ENCODE results near the gene SOHLH2. TPM values are rescaled to one million over a fixed set of nuclear protein-coding genes. Genes with fewer than 3 reads are reported as not detected.

The SOHLH2 gene
- total and polyA plus RNA-seq, 4 donors = 0.84 TPM; not detected in 3

GRCh38 chr13:36146511-36147269, 67.7 kb downstream of the SOHLH2 start:
- Histone ChIP-seq H3K27me3 (ENCODE audit: control insufficient read depth in 4 of 4, insufficient read depth in 4 of 4, low read length in 3 of 4) (peaks cover 0 to 3% (median 0%) of the 10 kb centered on the region in 4 donors), H3K27ac (ENCODE audit: low read depth in 1 of 2, low read length in 2 of 2) (no peak overlapping the region), H3K9me3 (ENCODE audit: control insufficient read depth in 4 of 4, low read length in 3 of 4) (no peaks in the 10 kb centered on the region), H3K36me3 (ENCODE audit: control insufficient read depth in 4 of 4, insufficient read depth in 3 of 4, low read depth in 1 of 4, low read length in 3 of 4) (no peaks in the 10 kb centered on the region), H3K4me1 (ENCODE audit: control insufficient read depth in 4 of 4, insufficient read depth in 4 of 4, low read length in 3 of 4) (no peaks in the 10 kb centered on the region), H3K9ac (ENCODE audit: low read depth in 1 of 2, low read length in 2 of 2) (no peak overlapping the region), H3K4me3 (ENCODE audit: low read depth in 1 of 3, low read length in 3 of 3) (no peak overlapping the region)
- WGBS = 84% methylated on average over 4 of the region's 4 CpGs
- DNase-seq (ENCODE audit: low spot score) = no peak
- no peak for TF ChIP-seq JUND (IDR thresholded peaks at IDR 0.05)
- TF ChIP-seq, protein P1, sequence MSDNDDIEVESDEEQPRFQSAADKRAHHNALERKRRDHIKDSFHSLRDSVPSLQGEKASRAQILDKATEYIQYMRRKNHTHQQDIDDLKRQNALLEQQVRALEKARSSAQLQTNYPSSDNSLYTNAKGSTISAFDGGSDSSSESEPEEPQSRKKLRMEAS (IDR thresholded peaks at IDR 0.05) = no peak
- TF ChIP-seq EGR1 (IDR thresholded peaks at IDR 0.05; ENCODE audit: low read depth in 2 of 2) = no peak
- TF ChIP-seq CTCF (IDR thresholded peaks at IDR 0.05; ENCODE audit: low read depth, low read length, missing input control) = no peak
- TF ChIP-seq FOXA1 (IDR thresholded peaks at IDR 0.05) = no peak

GRCh38 chr13:36143738-36144137, 70.6 kb downstream of the SOHLH2 start:
- H3K27ac ChIP-seq (ENCODE audit: low read depth in 1 of 2, low read length in 2 of 2) = no peak overlapping the region

GRCh38 chr13:36142735-36143134, 71.6 kb downstream of the SOHLH2 start:
- peaks cover 0 to 3% (median 0%) of the 10 kb centered on the region in 4 donors for H3K27me3 ChIP-seq (ENCODE audit: control insufficient read depth in 4 of 4, insufficient read depth in 4 of 4, low read length in 3 of 4)
- H3K9ac ChIP-seq (ENCODE audit: low read depth in 1 of 2, low read length in 2 of 2) = no peak overlapping the region
- DNase-seq (ENCODE audit: low spot score) = no peak
- no peak overlapping the region for H3K27ac ChIP-seq (ENCODE audit: low read depth in 1 of 2, low read length in 2 of 2)
- no peaks in the 10 kb centered on the region for H3K4me1 ChIP-seq (ENCODE audit: control insufficient read depth in 4 of 4, insufficient read depth in 4 of 4, low read length in 3 of 4)
- H3K36me3 ChIP-seq (ENCODE audit: control insufficient read depth in 4 of 4, insufficient read depth in 3 of 4, low read depth in 1 of 4, low read length in 3 of 4) = no peaks in the 10 kb centered on the region
- TF ChIP-seq FOXA1 (IDR thresholded peaks at IDR 0.05) (no peak), FOXA2 (IDR thresholded peaks at IDR 0.05) (no peak), SP1 (IDR thresholded peaks at IDR 0.05) (no peak), ZBTB33 (IDR thresholded peaks at IDR 0.05) (no peak), RAD21 (IDR thresholded peaks at IDR 0.05) (no peak), CTCF (IDR thresholded peaks at IDR 0.05; ENCODE audit: low read depth, low read length, missing input control) (no peak)
- no peaks in the 10 kb centered on the region for H3K9me3 ChIP-seq (ENCODE audit: control insufficient read depth in 4 of 4, low read length in 3 of 4)
- no peak overlapping the region for H3K4me3 ChIP-seq (ENCODE audit: low read depth in 1 of 3, low read length in 3 of 3)

More at GRCh38 chr13:36143738-36144137, 70.6 kb downstream of the SOHLH2 start:
- Histone ChIP-seq H3K27me3 (ENCODE audit: control insufficient read depth in 4 of 4, insufficient read depth in 4 of 4, low read length in 3 of 4) (peaks cover 0 to 3% (median 0%) of the 10 kb centered on the region in 4 donors), H3K9ac (ENCODE audit: low read depth in 1 of 2, low read length in 2 of 2) (no peak overlapping the region), H3K9me3 (ENCODE audit: control insufficient read depth in 4 of 4, low read length in 3 of 4) (no peaks in the 10 kb centered on the region), H3K4me1 (ENCODE audit: control insufficient read depth in 4 of 4, insufficient read depth in 4 of 4, low read length in 3 of 4) (no peaks in the 10 kb centered on the region), H3K36me3 (ENCODE audit: control insufficient read depth in 4 of 4, insufficient read depth in 3 of 4, low read depth in 1 of 4, low read length in 3 of 4) (no peaks in the 10 kb centered on the region), H3K4me3 (ENCODE audit: low read depth in 1 of 3, low read length in 3 of 3) (no peak overlapping the region)
- no peak for TF ChIP-seq EGR1 (IDR thresholded peaks at IDR 0.05; ENCODE audit: low read depth in 2 of 2)
- TF ChIP-seq HNF4G (IDR thresholded peaks at IDR 0.05) = no peak
- TF ChIP-seq, protein P1 (IDR thresholded peaks at IDR 0.05) = no peak
- no peak for TF ChIP-seq YY1 (IDR thresholded peaks at IDR 0.05)
- TF ChIP-seq NR2F2 (IDR thresholded peaks at IDR 0.05) = no peak
- no peak for TF ChIP-seq FOXA1 (IDR thresholded peaks at IDR 0.05)
- no peak for TF ChIP-seq RAD21 (IDR thresholded peaks at IDR 0.05)
- no peak for TF ChIP-seq JUND (IDR thresholded peaks at IDR 0.05)
- no peak for TF ChIP-seq CTCF (IDR thresholded peaks at IDR 0.05; ENCODE audit: low read depth, low read length, missing input control)
- WGBS = 78% methylated on average over 2 of the region's 2 CpGs
- DNase-seq (ENCODE audit: low spot score) = no peak

All from liver (tissue), 9 donors.